ENCODE measurements around the gene MAP4.
"Not testable (repeated sequence)": the region's sequence is repeated elsewhere in the genome, so short reads cannot be mapped to it uniquely, and the experiment has no call there.

The MAP4 gene

DNA sequence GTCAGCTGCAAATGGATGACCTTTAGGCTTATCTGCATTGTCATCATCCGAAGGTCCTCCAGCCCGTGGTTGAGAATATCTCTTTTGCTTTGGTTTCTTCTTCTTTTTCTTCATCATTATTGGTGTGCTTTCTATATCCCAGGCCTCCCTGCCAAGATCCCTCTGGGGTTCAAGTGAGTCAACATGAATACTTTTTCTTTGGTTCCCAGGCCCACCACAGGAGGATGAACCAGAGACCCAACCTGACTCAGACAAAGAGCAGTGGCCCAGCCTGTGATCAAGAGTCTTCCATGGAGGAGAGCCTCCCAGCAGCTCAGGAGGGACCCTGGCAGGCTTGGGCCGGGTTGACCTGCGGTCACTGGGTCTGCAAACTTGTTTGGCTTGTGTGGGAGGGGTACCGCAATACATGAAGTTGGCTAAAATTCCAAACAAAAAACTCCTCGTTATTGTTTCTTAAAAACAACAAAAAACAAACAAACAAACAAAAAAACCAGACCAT is 104.2 kb downstream of the MAP4 start:
- in situ Hi-C loops (cut with HindIII; ENCODE audit: low pct_ligation_motif_present, low pct_unique_long_range_greater_than_20kb, low sequenced_read_pairs), result no loop called here
- DNase-seq, result no peak

DNA sequence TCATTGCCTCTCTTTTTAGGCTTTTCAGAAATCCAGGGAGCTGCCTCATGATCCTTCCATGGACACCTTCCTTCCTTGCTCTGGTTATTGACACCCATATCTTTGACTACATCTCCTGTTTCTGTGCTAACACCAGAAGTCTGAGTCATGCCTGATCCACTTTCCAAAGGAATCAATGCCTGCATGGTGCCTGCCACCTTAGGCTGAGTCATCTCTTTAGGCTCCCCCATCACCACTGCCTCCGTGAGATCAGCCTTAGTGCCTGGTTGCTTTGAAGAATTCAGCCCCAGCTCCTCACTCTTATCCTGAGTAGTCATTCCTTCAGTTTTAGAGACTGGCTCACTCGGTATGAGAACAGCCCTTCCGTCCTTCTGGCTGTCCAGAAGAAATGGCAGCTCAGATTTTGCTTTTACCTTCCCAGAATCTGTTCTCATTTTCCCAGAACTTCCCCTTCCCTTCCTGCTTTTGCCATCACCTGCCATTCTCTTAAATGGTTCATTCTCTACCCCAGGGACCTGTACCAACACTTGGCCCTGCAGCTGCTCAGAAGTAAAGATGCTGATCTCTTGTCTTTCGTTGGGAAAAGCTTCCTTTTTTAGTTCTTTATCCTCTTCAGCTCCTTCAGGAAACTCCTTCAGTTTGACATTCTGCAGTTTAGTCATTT is 105.3 kb downstream of the MAP4 start:
- DNase-seq, result peak; percentile 82
- in situ Hi-C loops (cut with HindIII; ENCODE audit: low pct_ligation_motif_present, low pct_unique_long_range_greater_than_20kb, low sequenced_read_pairs), result no loop called here

DNA sequence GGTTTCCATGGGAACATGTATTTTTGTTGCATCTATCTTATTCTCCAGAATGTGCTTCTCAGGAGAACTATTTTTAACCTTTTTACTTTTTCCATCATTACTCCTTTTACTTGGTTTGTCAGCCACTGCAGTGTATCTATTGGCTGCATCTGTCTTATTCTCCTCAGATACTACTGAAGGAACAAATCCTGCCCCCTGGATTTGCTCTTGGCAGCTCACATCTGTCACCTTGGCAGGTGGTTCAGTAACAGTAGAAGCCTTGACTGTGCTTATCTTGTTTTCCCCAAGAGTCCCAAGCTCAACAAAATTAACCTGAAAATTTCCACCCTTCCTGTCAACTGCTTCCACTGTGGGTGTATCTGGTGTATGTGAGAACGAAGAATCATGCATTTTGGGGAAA is 106.0 kb downstream of the MAP4 start:
- in situ Hi-C loops (cut with HindIII; ENCODE audit: low pct_ligation_motif_present, low pct_unique_long_range_greater_than_20kb, low sequenced_read_pairs), result no loop called here
- DNase-seq, result no peak

DNA sequence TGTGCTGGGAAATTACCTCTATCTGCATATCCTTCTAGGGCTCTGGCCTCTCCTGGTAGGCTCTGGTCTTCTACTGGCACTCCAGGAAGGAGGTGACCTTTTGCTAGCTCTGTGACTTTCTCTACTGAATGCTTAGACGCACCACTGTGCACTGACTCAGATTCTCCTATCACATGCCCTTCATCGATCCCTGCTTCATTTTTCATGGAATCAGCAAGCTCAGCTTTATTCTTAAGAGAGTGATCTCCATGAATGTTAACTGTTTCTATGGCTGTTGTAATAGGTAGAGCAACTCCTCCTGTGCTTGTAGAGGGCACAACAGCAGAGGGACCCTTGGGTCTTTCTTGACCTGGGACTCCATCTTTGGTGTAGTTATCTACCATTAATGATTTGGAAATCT is 106.6 kb downstream of the MAP4 start:
- no peak for DNase-seq
- in situ Hi-C loops (cut with HindIII; ENCODE audit: low pct_ligation_motif_present, low pct_unique_long_range_greater_than_20kb, low sequenced_read_pairs), result no loop called here

DNA sequence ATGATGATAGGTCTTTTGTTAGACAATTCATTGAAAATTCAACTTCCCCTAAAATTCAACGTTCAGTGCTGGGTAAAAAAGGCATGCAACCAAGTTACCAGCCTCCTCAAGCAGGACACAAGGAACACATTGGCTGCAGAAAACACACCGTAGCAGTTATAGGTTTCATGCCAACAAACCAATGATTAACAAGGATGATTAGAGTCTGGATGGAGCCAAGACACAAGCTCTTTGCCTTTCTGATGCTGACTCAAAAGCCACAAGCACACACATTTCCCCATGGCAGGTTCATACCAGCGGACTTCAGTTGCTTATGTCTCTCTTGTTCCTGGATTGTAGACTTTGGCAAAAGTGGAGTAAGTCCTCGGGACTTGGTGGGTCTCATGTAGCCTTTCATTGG is 107.5 kb downstream of the MAP4 start:
- DNase-seq, result peak; percentile 66
- in situ Hi-C loops (cut with HindIII; ENCODE audit: low pct_ligation_motif_present, low pct_unique_long_range_greater_than_20kb, low sequenced_read_pairs), result no loop called here

DNA sequence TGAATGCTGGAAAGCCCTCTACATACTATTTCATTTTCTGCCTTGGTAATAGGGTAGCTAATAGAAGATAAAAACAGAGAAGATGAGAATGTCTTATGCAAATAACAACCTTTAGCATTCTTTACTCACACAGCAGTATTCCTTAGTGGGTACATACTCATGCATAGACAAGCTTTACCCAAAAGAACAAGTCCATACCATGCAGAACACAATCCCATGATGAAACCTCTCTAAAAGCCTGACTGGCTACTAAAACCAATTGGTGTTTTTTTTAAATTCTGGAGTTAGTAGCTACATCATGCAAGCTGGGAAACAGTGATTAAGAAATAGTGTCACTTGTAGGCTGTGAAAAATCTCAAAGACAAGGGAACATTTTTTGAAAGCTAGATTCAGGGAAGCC is 108.4 kb downstream of the MAP4 start:
- DNase-seq, result no peak
- in situ Hi-C loops (cut with HindIII; ENCODE audit: low pct_ligation_motif_present, low pct_unique_long_range_greater_than_20kb, low sequenced_read_pairs), result no loop called here

DNA sequence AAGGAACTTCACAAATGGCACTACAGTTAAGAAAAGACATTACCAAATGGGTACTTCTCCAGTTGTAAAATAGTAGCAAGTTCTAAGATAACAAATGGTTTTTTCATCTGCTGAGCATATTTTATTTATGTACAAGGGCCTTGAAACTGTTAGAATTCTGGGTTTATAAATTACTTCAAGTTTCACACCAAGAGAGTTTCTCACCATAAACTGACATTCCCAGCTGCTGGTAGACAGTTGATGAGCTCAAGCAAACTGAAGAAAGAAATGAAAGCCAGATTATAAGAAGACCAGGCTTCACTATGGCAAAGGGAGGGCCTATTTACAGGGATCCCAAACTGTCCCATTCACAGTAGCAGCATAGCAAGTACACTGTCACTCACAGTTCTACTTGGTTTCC is 113.5 kb downstream of the MAP4 start:
- in situ Hi-C loops (cut with HindIII; ENCODE audit: low pct_ligation_motif_present, low pct_unique_long_range_greater_than_20kb, low sequenced_read_pairs), result no loop called here
- no peak for DNase-seq

DNA sequence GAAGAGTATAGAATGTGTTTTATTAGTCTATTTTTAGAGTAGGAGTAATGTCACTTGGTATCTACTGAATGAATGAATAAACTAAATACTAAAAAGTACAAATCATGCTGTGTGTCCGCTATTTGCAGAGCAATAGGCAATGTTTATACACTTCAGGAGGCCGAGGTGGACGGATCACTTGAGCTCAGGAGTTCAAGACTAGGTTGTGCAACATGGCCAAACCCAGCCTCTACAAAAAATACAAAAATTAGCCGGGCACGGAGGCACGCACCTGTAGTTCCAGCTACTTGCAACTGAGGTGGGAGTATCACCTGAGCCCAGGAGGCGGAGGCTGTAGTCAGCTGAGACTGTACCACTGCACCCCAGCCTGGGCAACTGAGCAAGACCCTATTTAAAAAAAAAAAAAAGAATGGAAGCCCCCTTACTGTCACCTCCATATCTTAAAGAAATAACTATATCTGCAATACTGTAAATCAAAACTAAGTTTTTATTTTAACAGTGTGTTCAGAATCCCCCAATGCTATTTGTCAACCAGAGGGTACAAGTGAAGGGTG is 114.9 kb downstream of the MAP4 start:
- in situ Hi-C loops (cut with HindIII; ENCODE audit: low pct_ligation_motif_present, low pct_unique_long_range_greater_than_20kb, low sequenced_read_pairs), result no loop called here
- no peak for DNase-seq

DNA sequence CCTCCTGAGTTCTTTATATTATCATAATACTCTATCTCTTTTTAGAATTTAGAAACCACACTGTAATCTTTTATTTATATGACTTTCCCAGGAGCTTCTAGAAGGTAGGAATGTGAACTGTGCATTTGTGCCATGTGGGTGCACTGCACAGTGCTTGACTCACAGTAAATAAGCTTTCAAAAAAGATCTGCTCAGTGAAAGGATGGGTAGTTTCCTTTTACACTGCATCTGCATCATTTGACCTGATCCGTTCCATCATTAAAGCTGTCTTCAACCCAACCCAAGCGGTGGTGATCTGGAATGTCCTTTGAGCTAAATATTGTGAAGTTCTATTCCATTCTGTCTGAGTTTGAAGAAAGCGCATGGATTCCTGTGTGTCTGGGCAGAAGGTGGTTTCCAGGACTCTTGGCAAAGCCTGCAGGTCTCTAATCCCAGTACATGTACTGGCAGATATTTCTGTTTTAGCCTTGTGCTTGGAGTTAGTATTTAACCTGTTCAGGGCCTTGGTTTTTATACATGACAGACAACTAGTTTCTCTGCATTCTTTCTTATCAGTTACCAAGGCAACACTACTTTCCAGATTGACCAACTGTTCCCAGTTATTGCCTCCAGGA is 116.6 kb downstream of the MAP4 start:
- in situ Hi-C loops (cut with HindIII; ENCODE audit: low pct_ligation_motif_present, low pct_unique_long_range_greater_than_20kb, low sequenced_read_pairs), result no loop called here
- DNase-seq, result no peak

DNA sequence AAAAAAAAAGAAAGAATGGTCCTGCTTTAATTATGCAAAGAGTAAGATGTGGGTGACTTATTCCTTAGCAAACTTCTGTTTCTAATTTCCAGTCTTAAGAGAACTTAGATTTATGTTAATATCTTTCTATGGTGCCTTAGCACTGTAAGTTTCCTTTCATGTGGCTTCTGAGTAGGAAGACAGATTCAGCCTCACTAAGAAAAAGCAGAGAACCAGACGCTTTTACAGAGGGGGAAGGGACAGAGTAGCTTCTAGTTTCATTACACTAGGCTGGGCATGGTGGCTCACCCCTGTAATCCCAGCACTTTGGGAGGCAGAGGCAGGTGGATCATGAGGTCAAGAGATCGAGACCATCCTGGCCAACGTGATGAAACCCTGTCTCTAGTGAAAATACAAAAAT is 118.3 kb downstream of the MAP4 start:
- in situ Hi-C loops (cut with HindIII; ENCODE audit: low pct_ligation_motif_present, low pct_unique_long_range_greater_than_20kb, low sequenced_read_pairs), result no loop called here
- no peak for DNase-seq

DNA sequence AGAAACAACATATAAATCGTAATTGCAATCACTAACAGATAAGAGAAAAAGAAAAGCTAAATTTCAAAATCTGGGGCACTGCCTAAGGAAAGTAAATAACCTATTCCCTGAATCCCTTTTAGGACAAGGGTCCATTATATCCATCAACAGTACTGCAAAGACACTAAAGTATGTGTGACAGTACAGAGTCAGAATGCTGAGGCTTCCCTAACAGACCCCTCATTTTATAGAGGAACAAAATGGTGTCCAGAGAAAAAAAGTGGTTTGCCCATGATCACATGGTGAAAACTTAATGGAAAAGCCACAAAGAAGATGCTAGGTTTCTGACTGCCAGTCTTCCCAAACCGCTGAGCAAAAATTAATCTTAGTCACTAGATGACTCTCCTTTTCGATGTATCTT is 119.5 kb downstream of the MAP4 start:
- no peak for DNase-seq
- in situ Hi-C loops (cut with HindIII; ENCODE audit: low pct_ligation_motif_present, low pct_unique_long_range_greater_than_20kb, low sequenced_read_pairs), result no loop called here

DNA sequence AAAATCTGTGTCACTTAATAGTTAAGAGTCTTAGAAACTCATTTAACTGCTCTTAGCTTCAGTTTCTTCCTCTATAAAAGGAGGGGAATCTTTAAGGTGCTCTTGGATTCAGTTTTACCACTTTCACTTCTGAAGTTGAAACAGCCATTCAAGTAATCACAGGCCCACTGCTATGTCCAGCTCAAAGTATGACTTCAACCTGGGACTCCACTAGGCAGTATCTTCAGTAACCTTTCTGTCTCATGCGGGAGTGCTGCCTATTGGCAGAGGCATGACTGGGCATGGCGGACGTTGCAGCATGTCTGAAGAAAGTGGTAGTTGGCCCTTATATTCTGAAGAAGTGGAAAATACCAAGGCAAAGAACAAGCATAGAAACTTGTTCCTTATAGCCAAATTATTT is 121.0 kb downstream of the MAP4 start:
- in situ Hi-C loops (cut with HindIII; ENCODE audit: low pct_ligation_motif_present, low pct_unique_long_range_greater_than_20kb, low sequenced_read_pairs), result no loop called here
- no peak for DNase-seq

DNA sequence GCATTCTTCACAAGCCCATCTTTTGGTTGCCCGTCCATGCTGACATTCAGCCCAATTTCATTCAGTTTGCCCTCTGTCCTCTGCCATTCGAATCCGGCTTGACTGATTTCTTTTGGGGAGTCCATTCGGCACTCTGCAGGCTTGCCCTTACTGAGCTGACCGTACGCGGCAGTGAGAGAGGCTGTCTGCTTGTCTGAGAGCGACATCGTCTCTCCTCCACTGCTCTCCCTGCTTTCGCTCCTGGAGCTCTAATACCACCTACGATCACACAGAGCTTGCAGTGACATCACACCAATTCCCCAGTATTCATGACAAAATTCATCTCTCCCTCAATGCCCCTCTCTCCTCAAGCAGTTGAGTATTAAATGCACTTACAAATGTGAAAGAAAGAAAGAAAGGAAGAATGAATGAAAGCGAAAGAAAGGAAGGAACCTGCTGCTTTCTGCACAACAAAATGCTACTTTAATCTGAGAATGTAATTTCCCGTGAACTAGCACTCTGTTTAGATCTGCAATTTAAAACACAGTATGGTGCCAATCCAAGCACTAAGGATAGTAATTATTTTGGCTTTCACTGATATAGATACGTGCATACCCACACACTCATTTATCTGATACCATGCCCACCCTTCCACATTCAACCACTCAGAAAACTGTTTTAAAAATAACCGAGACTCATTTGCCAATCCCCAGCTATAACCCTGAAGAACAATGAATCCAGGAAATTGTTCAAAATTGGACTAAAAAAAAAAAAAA is 123.8 kb downstream of the MAP4 start:
- DNase-seq, result no peak
- in situ Hi-C loops (cut with HindIII; ENCODE audit: low pct_ligation_motif_present, low pct_unique_long_range_greater_than_20kb, low sequenced_read_pairs), result no loop called here

DNA sequence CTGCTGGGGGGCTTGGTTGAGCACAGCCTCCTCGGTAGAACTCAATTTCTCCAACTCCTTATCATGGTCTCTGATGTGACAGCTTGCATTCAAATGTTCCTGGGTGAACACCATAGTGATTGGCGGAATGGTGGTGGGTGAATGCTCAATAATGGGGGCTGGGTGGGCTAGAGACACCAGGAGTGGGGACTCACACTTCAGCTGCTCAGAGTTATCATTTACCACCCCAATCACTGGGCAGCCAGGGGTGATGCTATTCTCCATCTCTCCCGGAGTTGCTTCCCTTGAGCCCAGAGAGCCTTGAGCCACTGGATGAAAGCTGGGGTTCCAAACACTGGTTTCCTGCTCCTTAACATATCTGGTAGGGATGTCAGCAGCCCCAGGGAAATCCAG is 124.6 kb downstream of the MAP4 start:
- DNase-seq, result no peak
- in situ Hi-C loops (cut with HindIII; ENCODE audit: low pct_ligation_motif_present, low pct_unique_long_range_greater_than_20kb, low sequenced_read_pairs), result no loop called here

DNA sequence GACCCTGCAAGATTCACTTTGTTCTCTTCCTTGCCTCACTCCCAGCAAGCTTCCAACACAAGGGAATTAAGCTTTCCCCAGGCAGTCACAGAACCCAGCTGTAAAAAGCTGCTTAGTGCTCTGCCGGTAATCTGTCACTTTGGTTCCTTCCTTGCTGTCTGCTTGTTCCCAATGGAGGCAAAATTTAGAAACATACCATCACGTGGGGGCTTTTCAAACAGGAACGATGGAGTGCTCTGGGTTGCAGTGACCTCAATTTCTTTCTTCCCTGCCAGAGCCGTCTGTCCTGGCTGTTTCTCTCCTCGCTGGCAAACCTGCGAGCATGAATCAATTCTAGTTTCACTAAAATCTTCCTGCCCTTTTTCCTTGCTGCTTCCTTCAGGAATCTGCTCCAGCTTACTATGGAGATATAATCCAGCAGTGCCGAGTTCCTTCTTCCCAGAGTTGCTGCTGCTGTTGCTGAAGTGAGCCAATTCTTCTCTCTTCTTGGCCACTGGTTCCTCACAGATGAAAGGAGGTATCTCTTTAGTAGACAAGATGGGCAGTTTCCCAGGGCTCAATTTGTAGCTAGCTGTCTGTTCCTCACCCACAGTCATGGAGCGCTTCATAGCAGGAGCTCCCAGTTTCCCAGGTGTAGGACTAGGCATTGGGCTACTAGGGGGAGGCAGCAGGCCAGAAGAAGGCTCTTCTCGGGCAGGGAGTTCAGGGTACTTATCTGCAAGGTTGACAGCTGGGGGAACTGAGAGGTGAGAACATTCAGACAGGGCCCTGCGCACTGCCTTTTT is 125.2 kb downstream of the MAP4 start:
- no peak for DNase-seq
- in situ Hi-C loops (cut with HindIII; ENCODE audit: low pct_ligation_motif_present, low pct_unique_long_range_greater_than_20kb, low sequenced_read_pairs), result no loop called here

DNA sequence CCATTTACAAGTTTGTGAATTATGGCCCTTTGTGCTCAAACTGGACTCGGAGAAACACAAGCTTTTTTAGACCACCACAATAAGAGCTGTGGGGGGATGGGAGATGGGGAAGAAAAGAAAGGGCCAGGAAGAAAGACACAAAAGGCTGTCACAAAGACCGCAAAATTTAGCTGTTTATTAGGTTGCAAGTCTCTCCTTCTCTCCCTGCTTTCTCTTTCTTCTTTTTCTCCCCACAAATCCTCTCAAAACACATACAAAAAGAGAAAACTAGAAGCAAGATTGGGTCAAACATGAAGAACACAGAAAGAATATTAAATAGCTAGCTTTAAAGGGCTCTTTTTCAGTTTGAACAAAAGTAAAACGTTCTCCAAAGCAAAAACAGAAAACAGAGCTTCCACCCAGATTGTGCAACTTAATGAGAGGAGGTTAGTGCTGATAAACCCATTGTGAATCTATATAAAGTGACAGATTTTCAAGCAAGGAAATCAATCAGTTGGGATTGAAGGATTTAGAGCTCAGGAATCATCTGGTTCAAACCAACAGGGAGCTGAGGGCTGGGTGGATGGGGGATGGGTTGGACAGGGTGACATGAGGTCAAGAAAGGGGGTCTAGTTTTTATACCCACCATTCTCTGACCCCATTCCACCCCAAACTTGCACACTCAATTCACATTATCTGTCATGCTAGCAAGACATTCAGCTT is 125.9 kb downstream of the MAP4 start:
- in situ Hi-C loops (cut with HindIII; ENCODE audit: low pct_ligation_motif_present, low pct_unique_long_range_greater_than_20kb, low sequenced_read_pairs), result no loop called here
- DNase-seq, result no peak

DNA sequence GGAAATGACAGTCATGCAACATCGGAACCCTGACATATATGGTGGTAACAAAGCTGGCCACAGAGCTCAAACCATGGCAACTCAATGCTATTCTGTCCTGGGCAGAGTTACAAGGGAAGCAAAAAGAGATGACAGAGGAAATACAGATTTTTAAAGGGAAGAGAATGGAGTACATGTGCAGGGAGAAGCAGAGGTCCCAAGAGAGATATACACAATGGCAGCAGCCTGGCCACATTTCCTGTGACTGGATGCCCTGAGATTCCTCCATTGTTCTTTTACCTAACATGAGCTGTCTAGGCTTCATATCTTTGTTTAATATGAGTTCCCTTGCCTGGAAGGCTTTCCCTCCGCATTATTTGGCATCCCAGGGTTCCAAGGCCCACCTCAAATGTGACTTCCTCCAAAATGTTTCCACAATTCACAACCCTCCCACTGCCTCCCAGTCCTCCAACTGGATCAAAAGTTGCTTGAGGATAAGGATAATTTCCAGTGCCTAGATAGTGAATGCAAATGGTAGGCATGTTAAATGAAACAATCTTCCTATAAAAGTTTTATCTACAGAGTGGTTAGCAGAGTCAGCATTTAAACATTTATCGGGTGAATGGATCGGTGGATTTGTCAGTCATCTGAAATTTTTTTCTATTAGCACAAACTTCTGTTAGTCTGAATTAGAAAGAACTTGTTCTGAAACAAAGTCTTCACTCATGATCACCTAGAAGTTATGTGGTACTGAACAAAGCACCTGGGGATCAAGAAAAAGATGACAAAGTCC is 127.0 kb downstream of the MAP4 start:
- in situ Hi-C loops (cut with HindIII; ENCODE audit: low pct_ligation_motif_present, low pct_unique_long_range_greater_than_20kb, low sequenced_read_pairs), result no loop called here

DNA sequence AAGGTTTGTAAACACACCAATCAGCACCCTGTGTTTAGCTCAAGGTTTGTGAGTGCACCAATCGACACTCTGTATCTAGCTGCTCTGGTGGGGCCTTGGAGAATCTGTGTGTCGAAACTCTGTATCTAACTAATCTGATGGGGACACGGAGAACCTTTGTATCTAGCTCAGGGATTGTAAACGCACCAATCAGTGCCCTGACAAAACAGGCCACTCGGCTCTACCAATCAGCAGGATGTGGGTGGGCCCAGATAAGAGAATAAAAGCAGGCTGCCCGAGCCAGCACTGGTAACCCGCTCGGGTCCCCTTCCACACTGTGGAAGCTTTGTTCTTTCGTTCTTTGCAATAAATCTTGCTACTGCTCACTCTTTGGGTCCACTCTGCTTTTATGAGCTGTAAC is 128.2 kb downstream of the MAP4 start:
- DNase-seq; in situ Hi-C loops (cut with HindIII; ENCODE audit: low pct_ligation_motif_present, low pct_unique_long_range_greater_than_20kb, low sequenced_read_pairs): not testable (repeated sequence)

More for the DNA sequence above, 127.0 kb downstream of the MAP4 start:
- no peak for DNase-seq

All from ACHN (cell line).